H1 (cell line): ENCODE measurements around the gene YBX2. TPM values are rescaled to one million over a fixed set of nuclear protein-coding genes. Genes with fewer than 3 reads are reported as not detected.

ENCODE experiments used
- CTCF ChIA-PET: fragments of 300-600 bp; sonication (Branson Sonifier 250); formaldehyde crosslinking; loops from one replicate; lab custom pipeline; 2021; ENCODE audit not compliant: partially characterized antibody; lab: Charles Lee
- POLR2A ChIA-PET: fragments of 300-600 bp; sonication (Branson Sonifier 250); formaldehyde crosslinking; loops from one replicate; lab custom pipeline; 2021; ENCODE audit warnings: inconsistent platforms; ENCODE audit not compliant: partially characterized antibody; lab: Charles Lee
- DNase-seq, 2 experiments: peaks; one replicate each; pipeline versions ENCODE4 v3.0.0 to v3.0.0-alpha.2; 2010 to 2022; ENCODE audit warnings: low spot score in 2 of 2, low read depth in 1 of 2, mixed read lengths in 1 of 2
- FAIRE-seq: peaks from 2 replicates; lab custom pipeline; 2011; peaks lifted over from hg19 to GRCh38; lab: Jason Lieb, UNC
- H2AFZ ChIP-seq: 2 replicates; pipeline ENCODE4 v1.8.1; 2012; ENCODE audit warnings: low read length, inconsistent platforms
- H2AK5ac ChIP-seq: 2 replicates; pipeline ENCODE4 v1.6.1; 2013; ENCODE audit warnings: low read depth, low read length
- H2BK120ac ChIP-seq: replicated peaks from 2 replicates; pipeline ENCODE3; 2013; ENCODE audit warnings: low read depth, low read length, inconsistent platforms
- H2BK12ac ChIP-seq: 2 replicates; pipeline ENCODE4 v1.6.1; 2013; ENCODE audit warnings: low read depth, low read length
- H2BK15ac ChIP-seq: 2 replicates; pipeline ENCODE4 v1.6.1; 2013; ENCODE audit warnings: low read length
- H2BK20ac ChIP-seq: 2 replicates; pipeline ENCODE4 v1.6.1; 2013; ENCODE audit warnings: low read length
- H2BK5ac ChIP-seq: 2 replicates; pipeline ENCODE4 v1.6.1; 2013; ENCODE audit warnings: low read depth, low read length
- H3K14ac ChIP-seq: 2 replicates; pipeline ENCODE4 v1.6.1; 2013; ENCODE audit warnings: inconsistent platforms; ENCODE audit not compliant: insufficient read length
- H3K18ac ChIP-seq: 2 replicates; pipeline ENCODE4 v1.6.1; 2013; ENCODE audit warnings: low read length; ENCODE audit errors: extremely low read depth
- H3K23ac ChIP-seq: 2 replicates; pipeline ENCODE4 v1.6.1; 2013; ENCODE audit warnings: inconsistent platforms; ENCODE audit not compliant: insufficient read length
- H3K23me2 ChIP-seq: 2 replicates; pipeline ENCODE4 v1.6.1; 2013; ENCODE audit warnings: low read depth, low read length
- H3K27ac ChIP-seq: 2 replicates; pipeline ENCODE4 v1.6.1; 2011; ENCODE audit warnings: low read depth, low read length, inconsistent platforms
- H3K27me3 ChIP-seq, 4 experiments: replicated peaks in 1 of 4; 1 replicate in 1 of 4; 2 replicates in 3 of 4; pipeline versions ENCODE4 v1.6.1 to v1.8.1; 2011 to 2013; ENCODE audit warnings: low read length in 3 of 4, mild to moderate bottlenecking in 3 of 4, inconsistent platforms in 2 of 4, mixed read lengths in 2 of 4, moderate library complexity in 1 of 4; ENCODE audit not compliant: control insufficient read depth in 3 of 4, insufficient read depth in 3 of 4; ENCODE audit errors: extremely low read depth in 1 of 4
- H3K36me3 ChIP-seq, 4 experiments: 2 replicates each; pipeline versions ENCODE4 v1.6.1 to v1.8.1; 2011 to 2013; ENCODE audit warnings: mild to moderate bottlenecking in 4 of 4, low read length in 3 of 4, moderate library complexity in 2 of 4, control low read depth in 1 of 4, inconsistent platforms in 1 of 4; ENCODE audit not compliant: insufficient read depth in 4 of 4, control insufficient read depth in 2 of 4
- H3K4ac ChIP-seq: replicated peaks from 2 replicates; pipeline ENCODE3; 2013; ENCODE audit warnings: low read length, low read depth, mixed read lengths, inconsistent platforms; ENCODE audit not compliant: insufficient read length
- H3K4me1 ChIP-seq, 4 experiments: replicated peaks in 1 of 4; 1 replicate in 1 of 4; 2 replicates in 3 of 4; pipeline versions ENCODE4 v1.6.1 to v1.8.1; 2011 to 2013; ENCODE audit warnings: low read length in 3 of 4, inconsistent platforms in 2 of 4, mixed read lengths in 1 of 4; ENCODE audit not compliant: insufficient read depth in 4 of 4, control insufficient read depth in 3 of 4
- H3K4me2 ChIP-seq, 2 experiments: 2 replicates each; pipeline versions ENCODE4 v1.6.1 to v1.8.1; 2011 to 2013; ENCODE audit warnings: low read depth in 2 of 2, low read length in 2 of 2, control low read depth in 1 of 2, inconsistent platforms in 1 of 2, mild to moderate bottlenecking in 1 of 2; ENCODE audit not compliant: insufficient read depth in 1 of 2
- H3K4me3 ChIP-seq, 4 experiments: fragments of 200-600, 300-600 bp in 1 of 4; sonication (generic), shearing (Covaris generic), sonication (Bioruptor Twin) in 1 of 4; 2 replicates each; pipeline versions ENCODE4 v1.5.1 to v1.8.1; 2011 to 2016; ENCODE audit warnings: low read length in 4 of 4, low read depth in 3 of 4, control low read depth in 2 of 4, inconsistent platforms in 2 of 4, mild to moderate bottlenecking in 2 of 4, mixed read lengths in 1 of 4, moderate library complexity in 1 of 4; ENCODE audit not compliant: insufficient read depth in 2 of 4; ENCODE audit errors: extremely low read depth in 1 of 4
- H3K56ac ChIP-seq: replicated peaks from 2 replicates; pipeline ENCODE3; 2013; ENCODE audit warnings: low read depth, mild to moderate bottlenecking, mixed read lengths, low read length, inconsistent platforms; ENCODE audit not compliant: insufficient read length
- H3K79me1 ChIP-seq: 2 replicates; pipeline ENCODE4 v1.6.1; 2013; ENCODE audit warnings: low read depth, low read length, control low read depth
- H3K79me2 ChIP-seq, 2 experiments: 2 replicates each; pipeline versions ENCODE4 v1.6.1 to v1.8.1; 2012 to 2013; ENCODE audit warnings: low read length in 2 of 2, mild to moderate bottlenecking in 2 of 2, inconsistent platforms in 1 of 2; ENCODE audit not compliant: insufficient read depth in 2 of 2, control insufficient read depth in 1 of 2
- H3K9ac ChIP-seq, 4 experiments: replicated peaks in 1 of 4; 1 replicate in 1 of 4; 2 replicates in 3 of 4; pipeline versions ENCODE4 v1.6.1 to v1.8.1; 2011 to 2013; ENCODE audit warnings: low read depth in 3 of 4, low read length in 3 of 4, control low read depth in 2 of 4, mild to moderate bottlenecking in 2 of 4, moderate library complexity in 2 of 4, inconsistent platforms in 1 of 4; ENCODE audit errors: extremely low read depth in 1 of 4
- H3K9me3 ChIP-seq, 2 experiments: 2 replicates each; pipeline versions ENCODE4 v1.6.1 to v1.8.1; 2012 to 2013; ENCODE audit warnings: mild to moderate bottlenecking in 2 of 2, moderate library complexity in 2 of 2, control low read depth in 1 of 2, inconsistent platforms in 1 of 2, low read depth in 1 of 2, low read length in 1 of 2, mixed read lengths in 1 of 2; ENCODE audit not compliant: insufficient read depth in 2 of 2
- H4K20me1 ChIP-seq, 2 experiments: replicated peaks in 1 of 2; 2 replicates each; pipeline versions ENCODE3 to v1.8.1; 2011 to 2013; ENCODE audit warnings: inconsistent platforms in 2 of 2, low read length in 2 of 2, mild to moderate bottlenecking in 1 of 2; ENCODE audit not compliant: insufficient read depth in 2 of 2, control insufficient read depth in 1 of 2
- H4K5ac ChIP-seq: 2 replicates; pipeline ENCODE4 v1.6.1; 2013; ENCODE audit warnings: low read length, low read depth, mixed read lengths, inconsistent platforms; ENCODE audit not compliant: insufficient read length
- H4K8ac ChIP-seq: 2 replicates; pipeline ENCODE4 v1.8.0; 2013; ENCODE audit warnings: mild to moderate bottlenecking, moderate library complexity, low read length, inconsistent platforms; ENCODE audit not compliant: insufficient read depth; ENCODE audit errors: extremely low read depth
- H4K91ac ChIP-seq: replicated peaks from 2 replicates; pipeline ENCODE3; 2013; ENCODE audit warnings: low read length, mixed read lengths, inconsistent platforms; ENCODE audit not compliant: insufficient read length
- BRCA1 ChIP-seq: IDR thresholded peaks from 2 replicates; pipeline ENCODE4 v1.6.1; 2012; ENCODE audit warnings: low read depth, low read length, improper control_type of control experiment
- CBX5 ChIP-seq: fragments of 300-800, 300-1000 bp; sonication (generic); IDR thresholded peaks from 2 replicates; pipeline ENCODE4 v1.7.1; 2016; ENCODE audit warnings: antibody characterized with exemption, low read length, low read depth
- CTBP2 ChIP-seq: IDR thresholded peaks from 2 replicates; pipeline ENCODE4 v1.7.0; 2011; ENCODE audit warnings: borderline replicate concordance, mild to moderate bottlenecking, moderate library complexity, mixed read lengths, low read length; ENCODE audit not compliant: insufficient read depth, insufficient read length
- CTCF ChIP-seq, 3 experiments: IDR thresholded peaks; 1 replicate in 2 of 3; 2 replicates in 1 of 3; pipeline versions ENCODE4 v1.5.1 to v1.6.1; 2011; ENCODE audit warnings: low read length in 3 of 3, mild to moderate bottlenecking in 3 of 3, inconsistent platforms in 2 of 3, low read depth in 1 of 3, moderate library complexity in 1 of 3; ENCODE audit not compliant: insufficient read depth in 1 of 3; ENCODE audit errors: control extremely low read depth in 1 of 3
- RAD21 ChIP-seq, 2 experiments: IDR thresholded peaks in 1 of 2; conservative IDR thresholded peaks in 1 of 2; 2 replicates each; pipeline ENCODE4 v1.6.1; 2011; ENCODE audit warnings: low read depth in 2 of 2, low read length in 2 of 2, improper control_type of control experiment in 1 of 2, inconsistent platforms in 1 of 2, mild to moderate bottlenecking in 1 of 2, moderate library complexity in 1 of 2
- RXRA ChIP-seq: IDR thresholded peaks from 2 replicates; pipeline ENCODE4 v1.6.1; 2011; ENCODE audit warnings: low read depth, mild to moderate bottlenecking, low read length, moderate library complexity; ENCODE audit not compliant: insufficient read depth
- SAP30 ChIP-seq: fragments of 300-600 bp; sonication (generic); IDR thresholded peaks from 2 replicates; pipeline ENCODE4 v1.7.1; 2012; ENCODE audit warnings: low read length, moderate library complexity, mild to moderate bottlenecking, inconsistent platforms; ENCODE audit not compliant: insufficient read depth, insufficient replicate concordance
- SIN3A ChIP-seq, 2 experiments: IDR thresholded peaks in 1 of 2; conservative IDR thresholded peaks in 1 of 2; 2 replicates each; pipeline ENCODE4 v1.6.1; 2011 to 2012; ENCODE audit warnings: low read length in 2 of 2, improper control_type of control experiment in 1 of 2, low read depth in 1 of 2, mild to moderate bottlenecking in 1 of 2
- TEAD4 ChIP-seq: IDR thresholded peaks from 2 replicates; pipeline ENCODE4 v1.6.1; 2012; ENCODE audit warnings: low read depth, low read length, inconsistent platforms, mixed read lengths
- WGBS, 2 experiments: shearing (Covaris generic) in 1 of 2; methylation state at CpG; one replicate each; pipeline versions ENCODE4 v1.1.6 to v1.1.7; 2013 to 2015; ENCODE audit warnings: low lambda C conversion rate in 2 of 2, mixed read lengths in 2 of 2, inconsistent platforms in 1 of 2, low coverage in 1 of 2, missing lambda C conversion rate in 1 of 2; ENCODE audit not compliant: insufficient replicate concordance in 2 of 2, insufficient coverage in 1 of 2, insufficient read length in 1 of 2; ENCODE audit errors: extremely low coverage in 1 of 2, missing lambda C conversion rate in 1 of 2; 5-methylcytosine and 5-hydroxymethylcytosine counted together
- polyA plus RNA-seq, 7 experiments: library from polyadenylated mRNA; depleted of rRNA in 3 of 7; stranded (reverse) in 5 of 7; unstranded in 2 of 7; fragments of >200 nt in 5 of 7; fragments of 200-250 nt in 2 of 7; gene quantifications; 1 replicate in 5 of 7; 2 replicates in 1 of 7; 4 replicates in 1 of 7; pipeline versions ENCODE4 v1.2.1 to v1.2.3, GENCODE V29; 2011 to 2013; ENCODE audit warnings: missing spikeins in 2 of 7, mixed read lengths in 2 of 7
- total RNA-seq: library from RNA; stranded (reverse); fragmentation: NEBNext Ultra II Directional; extraction: Animal tissue kit (Norgen Biotek cat#: 25700); gene quantifications from 2 replicates; pipeline ENCODE4 v1.2.1, GENCODE V29; 2021

The YBX2 gene
- total and polyA plus RNA-seq, 2 of the 8 experiments (the other 6 are each of a cell fraction or from before 2014, with no cell fraction given) = 19.2 to 30.5 TPM

GRCh38 chr17:7263801-7264078 lies 30.7 kb downstream of the YBX2 start:
- H4K8ac ChIP-seq = peak overlapping the region; percentile 92; the same call in 1 of the 2 replicates
- no peak overlapping the region for H3K56ac ChIP-seq
- 37% methylated on average over 2 of the region's 4 CpGs; no CpG with 5 or more reads in 1 of the 2 experiments for WGBS, 2 experiments
- no peak overlapping the region for H3K23ac ChIP-seq
- no peak overlapping the region for H3K14ac ChIP-seq
- H2BK20ac ChIP-seq = 0 out of 2 replicates have a peak overlapping the region, but pooled peaks have one; percentile 23
- CTCF ChIA-PET = interaction anchor here (0.6 to 1.6 kb wide), 4 partner anchors 17 to 245 kb away, joined by 3 to 6 read pairs (median 4); partner anchors contain the start of gene SLC2A4
- peak overlapping the region; percentile 93 to 98 (median 96); a peak in 6 of 8 replicates for H3K4me3 ChIP-seq
- H3K9me3 ChIP-seq = no peaks in the 10 kb centered on the region
- H3K4me2 ChIP-seq = peak overlapping the region; percentile 91 to 97
- FAIRE-seq = no peak
- no peak overlapping the region for H2BK120ac ChIP-seq
- H4K91ac ChIP-seq = no peak overlapping the region
- H2BK5ac ChIP-seq = peak overlapping the region; percentile 95
- H3K79me2 ChIP-seq = peaks cover 0 to 30% of the 10 kb centered on the region in 2 experiments; a peak in 2 of 4 replicates
- H3K18ac ChIP-seq = peak overlapping the region; percentile 94; the same call in 1 of the 2 replicates
- H4K5ac ChIP-seq = no peak overlapping the region
- no peaks in the 10 kb centered on the region for H3K27me3 ChIP-seq
- H2AK5ac ChIP-seq = no peak overlapping the region; the same call in 1 of the 2 replicates
- H3K4me1 ChIP-seq = peaks cover 5 to 15% (median 7%) of the 10 kb centered on the region in 4 experiments; a peak in 6 of 7 replicates
- H3K9ac ChIP-seq = peak overlapping the region in 3 of 4 experiments; percentile 51 to 73 (median 69); a peak in 6 of 7 replicates
- H2BK12ac ChIP-seq = peak overlapping the region; percentile 97; the same call in 1 of the 2 replicates
- peaks cover 6 to 11% of the 10 kb centered on the region in 2 experiments for H4K20me1 ChIP-seq
- no peak overlapping the region for H3K27ac ChIP-seq
- no peak for DNase-seq
- peaks cover 9% of the 10 kb centered on the region for H3K79me1 ChIP-seq
- POLR2A ChIA-PET = interaction anchor here (0.6 to 13.7 kb wide), 17 partner anchors 11 to 294 kb away, joined by 3 to 159 read pairs (median 4); partner anchors contain the start of genes ACADVL, CTDNEP1, DLG4 and ELP5
- H3K23me2 ChIP-seq = peaks cover 13% of the 10 kb centered on the region
- H2AFZ ChIP-seq = no peak overlapping the region
- no peak overlapping the region for H3K4ac ChIP-seq
- no peak for TF ChIP-seq RAD21 (IDR thresholded peaks at IDR 0.05 in 1 of 2, conservative IDR thresholded peaks at IDR 0.05 in 1 of 2; ENCODE audit: low read depth in 2 of 2, low read length in 2 of 2)
- no peak for TF ChIP-seq CBX5
- no peak for TF ChIP-seq CTCF (IDR thresholded peaks at IDR 0.05; ENCODE audit: control extremely low read depth in 1 of 3, insufficient read depth in 1 of 3, low read depth in 1 of 3, low read length in 3 of 3)
- no peak for TF ChIP-seq SAP30
- TF ChIP-seq TEAD4 = no peak
- no peak for TF ChIP-seq SIN3A (conservative IDR thresholded peaks at IDR 0.05 in 1 of 2, IDR thresholded peaks at IDR 0.05 in 1 of 2; ENCODE audit: low read depth in 1 of 2, low read length in 2 of 2)
- no peak for TF ChIP-seq BRCA1
- TF ChIP-seq CTBP2 = no peak
- no peak for TF ChIP-seq RXRA
- H2BK15ac ChIP-seq = no peak overlapping the region
- peaks cover 0 to 16% (median 8%) of the 10 kb centered on the region in 4 experiments; a peak in 5 of 8 replicates for H3K36me3 ChIP-seq
